Measurements from ENCODE around the gene KNTC1.
"Not testable (repeated sequence)": the region's sequence is repeated elsewhere in the genome, so short reads cannot be mapped to it uniquely, and the experiment has no call there.

The KNTC1 gene

DNA sequence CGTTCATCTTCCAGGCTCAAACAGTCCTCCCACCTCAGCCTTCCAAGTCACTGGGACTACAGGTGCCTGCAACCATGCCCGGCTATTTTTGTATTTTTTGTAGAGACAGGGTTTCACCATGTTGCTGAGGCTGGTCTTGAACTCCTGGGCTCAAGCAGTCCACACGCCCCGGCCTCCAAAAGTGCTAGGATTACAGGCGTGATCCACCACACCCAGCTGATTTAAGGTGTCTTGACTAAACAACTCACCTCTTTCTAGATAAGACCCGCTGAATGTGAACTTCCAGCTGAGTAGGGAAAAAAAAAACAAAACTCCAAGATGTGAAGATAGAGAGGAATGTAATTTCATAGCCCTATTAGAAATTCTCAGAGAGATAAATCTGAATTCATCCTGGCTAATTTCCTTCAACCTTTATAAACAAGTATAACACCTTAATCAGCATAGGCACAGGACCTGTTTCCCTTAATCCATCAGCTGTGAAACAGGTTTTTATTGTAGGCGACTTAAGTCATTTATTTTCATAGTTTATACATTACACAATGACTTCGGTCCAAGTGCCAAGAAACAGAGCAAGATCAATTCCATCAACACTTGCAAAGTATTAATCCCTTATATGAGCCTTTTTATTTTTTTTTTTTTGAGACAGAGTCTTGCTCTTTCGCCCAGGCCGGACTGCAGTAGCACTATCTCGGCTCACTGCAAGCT is 124.6 kb downstream of the KNTC1 start:
- peaks cover 7% of the 10 kb centered on the region for H3K27me3 Mint-ChIP-seq (ENCODE audit: low read depth, poor library complexity)
- H3K4me1 Mint-ChIP-seq, result no peaks in the 10 kb centered on the region
- no peak for DNase-seq
- TF ChIP-seq, protein P1, sequence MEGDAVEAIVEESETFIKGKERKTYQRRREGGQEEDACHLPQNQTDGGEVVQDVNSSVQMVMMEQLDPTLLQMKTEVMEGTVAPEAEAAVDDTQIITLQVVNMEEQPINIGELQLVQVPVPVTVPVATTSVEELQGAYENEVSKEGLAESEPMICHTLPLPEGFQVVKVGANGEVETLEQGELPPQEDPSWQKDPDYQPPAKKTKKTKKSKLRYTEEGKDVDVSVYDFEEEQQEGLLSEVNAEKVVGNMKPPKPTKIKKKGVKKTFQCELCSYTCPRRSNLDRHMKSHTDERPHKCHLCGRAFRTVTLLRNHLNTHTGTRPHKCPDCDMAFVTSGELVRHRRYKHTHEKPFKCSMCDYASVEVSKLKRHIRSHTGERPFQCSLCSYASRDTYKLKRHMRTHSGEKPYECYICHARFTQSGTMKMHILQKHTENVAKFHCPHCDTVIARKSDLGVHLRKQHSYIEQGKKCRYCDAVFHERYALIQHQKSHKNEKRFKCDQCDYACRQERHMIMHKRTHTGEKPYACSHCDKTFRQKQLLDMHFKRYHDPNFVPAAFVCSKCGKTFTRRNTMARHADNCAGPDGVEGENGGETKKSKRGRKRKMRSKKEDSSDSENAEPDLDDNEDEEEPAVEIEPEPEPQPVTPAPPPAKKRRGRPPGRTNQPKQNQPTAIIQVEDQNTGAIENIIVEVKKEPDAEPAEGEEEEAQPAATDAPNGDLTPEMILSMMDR (IDR thresholded peaks at IDR 0.05), result no peak
- no peak overlapping the region for H3K27ac Mint-ChIP-seq
- H3K36me3 Mint-ChIP-seq (ENCODE audit: low read depth), result peaks cover 4% of the 10 kb centered on the region
- H3K4me3 Mint-ChIP-seq, result no peak overlapping the region
- H3K9me3 Mint-ChIP-seq, result no peaks in the 10 kb centered on the region

DNA sequence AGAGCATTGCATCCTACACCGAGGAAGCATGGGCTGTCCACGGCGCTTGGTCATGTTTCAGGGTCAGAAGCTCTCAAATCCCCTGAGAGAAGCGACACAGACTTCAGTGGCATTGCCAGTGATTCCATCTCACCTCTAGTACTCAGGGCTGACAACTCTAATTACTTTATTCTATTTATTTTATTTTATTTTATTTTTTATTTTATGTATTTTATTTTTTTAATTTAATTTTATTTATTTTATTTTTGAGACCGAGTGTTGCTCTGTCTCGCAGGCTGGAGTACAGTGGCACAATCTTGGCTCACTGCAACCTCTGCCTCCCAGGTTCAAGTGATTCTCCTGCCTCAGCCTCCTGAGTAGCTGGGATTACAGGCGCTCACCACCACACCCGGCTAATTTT is 126.2 kb downstream of the KNTC1 start:
- H3K27me3 Mint-ChIP-seq (ENCODE audit: low read depth, poor library complexity); H3K27ac Mint-ChIP-seq; DNase-seq; H3K4me3 Mint-ChIP-seq; H3K4me1 Mint-ChIP-seq; H3K9me3 Mint-ChIP-seq; H3K36me3 Mint-ChIP-seq (ENCODE audit: low read depth): not testable (repeated sequence)

DNA sequence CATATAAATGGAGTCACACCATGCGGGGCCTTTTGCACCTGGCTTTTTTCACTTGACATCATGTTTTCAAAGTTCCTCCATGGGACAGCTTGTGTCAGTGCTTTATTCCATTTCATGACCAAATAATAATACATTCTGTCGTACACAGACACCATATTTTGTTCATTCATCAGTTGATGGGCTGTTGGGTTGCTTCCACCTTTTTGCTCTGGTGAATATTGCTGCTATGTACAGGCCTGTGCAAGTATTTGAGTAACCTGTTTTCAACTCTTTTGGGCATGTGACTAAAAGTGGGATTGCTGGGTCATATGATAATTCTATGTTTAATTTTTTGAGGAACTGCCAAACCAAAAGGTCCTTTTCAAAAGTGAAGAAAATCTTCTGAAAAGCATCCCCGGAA is 129.2 kb downstream of the KNTC1 start:
- TF ChIP-seq, protein P1 (IDR thresholded peaks at IDR 0.05), result no peak
- Mint-ChIP-seq H3K4me1 (no peaks in the 10 kb centered on the region), H3K4me3 (no peak overlapping the region), H3K36me3 (ENCODE audit: low read depth) (no peaks in the 10 kb centered on the region), H3K27ac (no peak overlapping the region), H3K27me3 (ENCODE audit: low read depth, poor library complexity) (peaks cover 5% of the 10 kb centered on the region), H3K9me3 (no peaks in the 10 kb centered on the region)
- DNase-seq, result no peak

DNA sequence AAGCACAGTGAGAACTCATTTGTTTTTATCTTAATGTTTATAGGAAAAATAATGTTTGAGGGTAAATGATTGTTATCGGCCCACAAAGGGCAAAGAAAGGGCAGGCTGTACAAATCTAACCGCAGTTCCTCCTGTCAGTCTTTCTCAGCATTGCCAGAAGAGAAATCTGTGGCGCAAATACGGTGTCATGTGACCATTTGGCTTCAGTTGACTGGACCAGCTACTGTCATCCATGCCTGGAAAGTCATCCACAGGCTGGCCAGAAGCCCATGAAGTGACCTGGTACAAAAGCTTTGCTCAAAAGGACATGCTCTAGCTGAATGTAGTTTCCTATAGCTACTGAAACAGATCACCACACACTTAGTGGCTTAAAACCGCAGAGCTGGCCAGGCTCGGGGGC is 132.5 kb downstream of the KNTC1 start:
- no peak for DNase-seq
- Mint-ChIP-seq H3K36me3 (ENCODE audit: low read depth) (no peaks in the 10 kb centered on the region), H3K27me3 (ENCODE audit: low read depth, poor library complexity) (peaks cover 4% of the 10 kb centered on the region), H3K4me1 (no peaks in the 10 kb centered on the region), H3K4me3 (no peak overlapping the region), H3K27ac (no peak overlapping the region), H3K9me3 (no peaks in the 10 kb centered on the region)
- TF ChIP-seq, protein P1 (IDR thresholded peaks at IDR 0.05), result no peak

DNA sequence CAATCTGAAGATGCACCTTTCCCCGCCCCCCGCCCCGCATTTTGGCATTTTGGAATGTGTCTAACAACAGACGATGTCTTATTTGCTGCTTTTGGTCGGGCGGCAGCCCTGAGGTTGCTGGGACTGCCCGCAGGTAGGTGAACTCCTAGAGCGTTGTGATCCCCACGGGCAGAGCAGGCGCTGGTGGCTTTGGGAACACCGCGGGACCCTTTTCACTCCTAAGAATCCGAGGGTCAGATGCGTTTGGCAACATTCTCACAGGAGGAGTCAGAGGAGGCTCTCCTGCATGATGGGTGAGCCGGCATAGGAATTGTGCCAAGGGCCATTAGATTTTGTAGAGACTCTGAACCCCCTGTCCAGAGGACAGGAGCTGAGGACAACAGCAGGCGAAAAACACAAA is 134.2 kb downstream of the KNTC1 start:
- peaks cover 4% of the 10 kb centered on the region for H3K27me3 Mint-ChIP-seq (ENCODE audit: low read depth, poor library complexity)
- H3K4me3 Mint-ChIP-seq, result no peak overlapping the region
- no peaks in the 10 kb centered on the region for H3K9me3 Mint-ChIP-seq
- TF ChIP-seq, protein P1 (IDR thresholded peaks at IDR 0.05), result no peak
- no peaks in the 10 kb centered on the region for H3K36me3 Mint-ChIP-seq (ENCODE audit: low read depth)
- H3K4me1 Mint-ChIP-seq, result no peaks in the 10 kb centered on the region
- no peak for DNase-seq
- no peak overlapping the region for H3K27ac Mint-ChIP-seq

DNA sequence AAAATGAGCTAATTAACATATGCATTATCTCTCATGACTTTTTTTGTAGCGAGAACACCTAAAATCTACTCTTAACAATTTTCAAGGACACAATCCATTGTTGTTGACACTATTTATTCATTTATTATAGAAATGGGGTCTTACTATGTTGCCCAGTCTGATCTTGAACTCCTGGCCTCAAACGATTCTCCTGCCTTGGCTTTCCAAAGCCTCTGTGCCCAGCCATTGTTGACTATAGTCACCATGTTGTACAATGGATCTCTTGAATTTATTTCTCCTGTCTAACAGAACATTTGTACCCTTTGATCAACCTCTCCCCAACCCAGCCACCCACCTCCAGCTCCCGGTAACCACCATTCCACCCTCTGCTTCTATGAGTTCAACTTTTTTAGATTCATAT is 134.9 kb downstream of the KNTC1 start:
- TF ChIP-seq, protein P1 (IDR thresholded peaks at IDR 0.05), result no peak
- no peaks in the 10 kb centered on the region for H3K36me3 Mint-ChIP-seq (ENCODE audit: low read depth)
- no peak overlapping the region for H3K4me3 Mint-ChIP-seq
- H3K27ac Mint-ChIP-seq, result no peak overlapping the region
- H3K27me3 Mint-ChIP-seq (ENCODE audit: low read depth, poor library complexity), result peaks cover under 1% of the 10 kb centered on the region
- no peak for DNase-seq
- no peaks in the 10 kb centered on the region for H3K4me1 Mint-ChIP-seq
- no peaks in the 10 kb centered on the region for H3K9me3 Mint-ChIP-seq
